Measurements from ENCODE around the gene MLF2.
"Not testable (repeated sequence)": the region's sequence is repeated elsewhere in the genome, so short reads cannot be mapped to it uniquely, and the experiment has no call there.

- not testable (repeated sequence) for TF ChIP-seq CTCF, EZH2, EZH2phosphoT487 (IDR thresholded peaks at IDR 0.05)
Measured at GRCh38 chr12:6742080-6742479, 10.9 kb downstream of the MLF2 start.

Data from neural progenitor cell (in vitro differentiated cells).